Caki2 (cell line): ENCODE measurements around the gene SMC1B. TPM values are rescaled to one million over a fixed set of nuclear protein-coding genes. Genes with fewer than 3 reads are reported as not detected.
"Not testable (repeated sequence)": the region's sequence is repeated elsewhere in the genome, so short reads cannot be mapped to it uniquely, and the experiment has no call there.

ENCODE experiments used
- DNase-seq: peaks from one replicate; pipeline ENCODE4 v3.0.0-alpha.2; 2015; ENCODE audit warnings: low read depth
- in situ Hi-C: cut with HindIII; loops from 2 replicates; pipeline ENCODE4 v1.10.0; 2016; ENCODE audit warnings: low sequenced_read_pairs, low pct_unique_long_range_greater_than_20kb, mixed read lengths
- total RNA-seq: library from RNA; depleted of rRNA; stranded (reverse); fragments of >200 nt; shearing (Covaris generic); gene quantifications from 2 replicates; pipeline ENCODE4 v1.2.3, GENCODE V29; 2014; ENCODE audit warnings: low replicate concordance

Gene SMC1B
- total RNA-seq, 1 experiment from 2014 or later, result 0.27 TPM

GRCh38 chr22:45446216-45446615 is 32.8 kb upstream of the SMC1B start:
- in situ Hi-C loops, result no loop called here
- no peak for DNase-seq

DNA sequence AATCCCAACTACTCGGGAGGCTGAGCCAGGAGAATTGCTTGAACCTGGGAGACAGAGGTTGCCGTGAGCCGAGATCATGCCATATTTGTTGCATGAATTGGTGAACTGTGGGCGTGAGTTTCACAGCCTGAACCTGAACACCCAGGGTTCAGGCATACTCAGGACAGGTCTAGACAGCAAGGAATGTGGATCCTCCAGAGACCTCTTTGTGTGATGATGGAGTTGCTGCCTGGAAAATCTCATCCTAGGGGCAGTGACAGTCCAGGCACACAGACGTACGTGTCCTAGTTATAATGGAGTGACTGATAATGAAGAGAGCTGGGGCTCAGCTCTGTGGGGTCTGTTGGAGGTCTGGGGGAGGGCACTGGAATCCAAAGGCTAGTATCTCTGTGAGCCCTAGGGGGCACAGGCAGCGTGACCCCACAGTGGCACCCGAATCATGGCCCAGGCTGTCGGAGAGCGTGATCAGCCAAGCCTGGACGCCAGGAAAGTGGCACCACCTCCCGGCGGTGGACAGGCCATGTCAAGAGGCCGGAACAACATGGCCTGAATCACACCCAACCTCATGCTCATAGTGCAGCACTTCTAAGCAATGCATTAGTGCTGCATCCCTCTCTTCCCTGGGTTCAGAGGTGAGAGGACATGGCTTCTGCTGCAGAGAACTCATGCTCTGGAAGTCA is 31.8 kb upstream of the SMC1B start:
- no peak for DNase-seq

DNA sequence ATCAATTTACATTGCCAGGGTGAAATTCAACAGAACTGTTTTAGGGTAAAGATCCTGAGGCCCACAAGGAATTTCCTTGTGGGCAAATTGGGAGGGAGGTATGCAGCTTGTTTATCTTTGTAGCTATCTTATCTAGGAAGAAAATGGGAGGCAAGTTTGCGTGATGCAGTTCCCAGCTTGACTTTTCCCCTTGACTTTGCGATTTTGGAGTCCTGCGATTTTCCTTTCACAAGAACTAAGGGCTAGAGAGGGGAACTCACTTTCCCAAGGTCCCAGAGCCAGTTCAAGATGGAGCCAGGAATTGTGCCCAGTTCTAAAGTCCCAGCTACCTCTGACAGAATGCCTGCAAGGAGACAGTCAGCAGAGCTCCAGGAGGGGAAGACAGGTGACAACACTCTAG is 30.8 kb upstream of the SMC1B start:
- in situ Hi-C loops, result no loop called here

More for the DNA sequence above, 31.8 kb upstream of the SMC1B start:
- in situ Hi-C loops, result no loop called here

GRCh38 chr22:45442116-45442515 is 28.7 kb upstream of the SMC1B start:
- no peak for DNase-seq
- in situ Hi-C loops, result no loop called here

More for the DNA sequence above, 30.8 kb upstream of the SMC1B start:
- no peak for DNase-seq

DNA sequence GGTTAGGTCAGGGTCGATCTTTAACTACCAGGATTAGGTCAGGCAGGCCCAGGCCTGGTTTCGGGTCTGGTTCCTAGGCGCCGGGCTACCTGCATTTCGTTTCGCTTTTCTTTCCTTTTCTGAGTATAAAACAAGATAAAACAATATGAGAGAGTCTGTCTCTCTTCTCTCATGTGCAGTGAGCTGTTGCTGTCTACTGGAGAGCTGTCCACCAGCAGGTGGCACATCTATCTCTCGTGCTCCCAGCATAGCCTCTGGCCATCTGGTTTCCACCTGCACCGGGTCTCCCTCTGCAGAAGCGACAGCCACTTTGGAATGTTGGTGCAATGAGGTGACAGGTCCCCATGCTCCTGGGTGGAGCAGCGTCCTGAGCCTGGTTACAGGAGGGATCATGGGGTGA is 27.7 kb upstream of the SMC1B start:
- in situ Hi-C loops, result no loop called here
- peak; percentile 65 for DNase-seq

DNA sequence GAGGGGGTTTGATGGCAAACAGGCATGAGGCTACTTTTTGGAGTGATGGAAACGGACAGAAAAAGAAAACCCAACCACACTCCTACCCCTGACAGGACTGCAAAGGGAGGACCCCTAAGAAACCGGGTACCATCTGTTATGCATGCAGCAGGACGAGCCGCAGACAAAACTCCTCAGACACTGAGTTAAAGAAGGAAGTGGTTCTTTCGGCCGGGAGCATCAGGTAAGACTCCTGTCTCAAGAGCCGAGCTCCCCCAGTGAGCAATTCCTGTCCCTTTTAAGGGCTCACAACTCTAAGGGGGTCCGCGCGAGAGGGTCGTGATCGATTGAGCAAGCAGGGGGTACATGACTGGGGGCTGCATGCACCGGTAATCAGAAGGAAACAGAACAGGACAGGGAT is 27.3 kb upstream of the SMC1B start:
- in situ Hi-C loops, DNase-seq: not testable (repeated sequence)

- in situ Hi-C loops, result loop anchor here (10.0 kb wide), 1 partner anchor 164 kb away; no protein-coding TSS in a partner anchor
- no peak for DNase-seq
Observed at GRCh38 chr22:45438336-45438735, 24.9 kb upstream of the SMC1B start.

GRCh38 chr22:45436871-45437517 is 23.6 kb upstream of the SMC1B start:
- in situ Hi-C loops, result loop anchor here (10.0 kb wide), 1 partner anchor 162 kb away; no protein-coding TSS in a partner anchor
- DNase-seq, result not testable (repeated sequence)

DNA sequence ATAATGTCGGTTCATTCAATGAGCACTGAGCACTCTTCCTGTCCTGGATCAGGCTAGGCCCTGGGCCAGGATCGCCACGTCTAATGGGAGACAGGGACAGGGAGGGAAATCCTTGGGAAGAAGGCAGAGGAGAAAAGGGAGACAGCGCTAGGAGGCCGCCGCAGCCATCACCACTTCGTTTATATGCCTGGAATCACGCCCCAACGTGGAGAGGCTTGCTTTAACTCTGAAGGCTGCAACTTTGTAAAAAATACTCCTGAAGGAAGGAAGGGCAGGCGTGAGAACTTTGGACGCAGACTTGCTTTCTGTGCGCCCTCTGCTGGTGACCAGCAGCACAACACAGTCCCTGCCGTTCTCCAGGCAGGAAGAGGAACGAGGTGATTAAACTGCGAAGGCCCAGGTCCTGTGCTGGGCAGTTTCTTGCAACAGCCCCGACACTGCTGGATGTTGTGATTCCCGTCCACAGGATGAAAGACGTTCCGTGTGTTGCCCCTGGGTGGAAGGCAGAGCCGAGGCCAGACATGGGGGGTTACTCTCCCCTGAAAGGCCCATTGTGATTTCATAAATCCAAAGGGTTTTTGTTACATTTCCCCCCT is 22.2 kb upstream of the SMC1B start:
- in situ Hi-C loops, result loop anchor here (10.0 kb wide), 1 partner anchor 161 kb away; no protein-coding TSS in a partner anchor
- DNase-seq, result peak; percentile 90

GRCh38 chr22:45434981-45435380 is 21.6 kb upstream of the SMC1B start:
- DNase-seq, result no peak
- in situ Hi-C loops, result loop anchor here (10.0 kb wide), 1 partner anchor 160 kb away; no protein-coding TSS in a partner anchor

GRCh38 chr22:45430871-45431270 is 17.5 kb upstream of the SMC1B start:
- in situ Hi-C loops, result loop anchor here (10.0 kb wide), 1 partner anchor 156 kb away; no protein-coding TSS in a partner anchor
- no peak for DNase-seq

- in situ Hi-C loops, result loop anchor here (10.0 kb wide), 1 partner anchor 155 kb away; no protein-coding TSS in a partner anchor
Observed at GRCh38 chr22:45429981-45430775, 16.8 kb upstream of the SMC1B start.

DNA sequence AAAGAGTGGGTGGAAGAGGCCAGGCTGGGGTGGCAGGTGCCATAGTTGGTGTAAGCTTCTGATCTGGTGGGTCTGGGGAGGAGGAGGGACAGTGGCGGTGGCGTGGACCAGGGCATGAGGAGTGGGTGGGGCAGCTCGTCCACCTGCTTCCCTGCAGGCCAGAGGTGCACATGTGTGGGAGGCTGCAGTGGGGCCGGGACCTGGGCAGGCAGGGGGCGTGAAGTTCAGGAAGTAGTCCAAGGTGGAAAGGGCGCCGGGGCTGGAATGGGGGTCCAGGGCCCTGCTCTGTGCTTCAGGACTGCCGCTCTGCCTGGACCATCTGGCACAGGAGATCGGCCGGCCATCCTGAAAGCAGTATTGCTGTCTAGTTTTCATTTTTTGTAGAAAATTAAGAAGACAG is 16.0 kb upstream of the SMC1B start:
- in situ Hi-C loops, result no loop called here
- no peak for DNase-seq

More at GRCh38 chr22:45429981-45430775, 16.8 kb upstream of the SMC1B start:
- DNase-seq, result no peak

GRCh38 chr22:45428391-45429385 is 15.3 kb upstream of the SMC1B start:
- DNase-seq, result no peak
- in situ Hi-C loops, result no loop called here

DNA sequence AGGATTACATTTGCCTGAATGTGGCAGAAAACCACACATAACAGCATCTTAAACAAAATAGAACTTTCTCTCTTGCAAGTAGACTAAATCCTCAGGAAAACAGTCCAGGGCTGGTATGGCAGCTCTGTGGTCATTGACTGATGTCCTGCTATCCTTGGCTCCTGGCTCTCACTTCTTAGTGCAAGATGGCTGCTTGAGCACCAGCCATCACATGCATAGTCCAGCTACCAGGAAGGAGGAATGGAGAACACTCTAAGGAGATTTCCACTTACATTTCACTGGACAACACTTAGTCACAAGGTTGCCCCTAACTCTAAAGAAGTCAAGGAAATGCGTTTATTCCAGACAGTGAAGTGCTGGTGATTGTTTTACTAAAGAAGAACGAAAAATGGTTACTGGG is 13.7 kb upstream of the SMC1B start:
- in situ Hi-C loops, result no loop called here
- no peak for DNase-seq

GRCh38 chr22:45426387-45426786 is 13.0 kb upstream of the SMC1B start:
- in situ Hi-C loops, result no loop called here
- DNase-seq, result no peak

DNA sequence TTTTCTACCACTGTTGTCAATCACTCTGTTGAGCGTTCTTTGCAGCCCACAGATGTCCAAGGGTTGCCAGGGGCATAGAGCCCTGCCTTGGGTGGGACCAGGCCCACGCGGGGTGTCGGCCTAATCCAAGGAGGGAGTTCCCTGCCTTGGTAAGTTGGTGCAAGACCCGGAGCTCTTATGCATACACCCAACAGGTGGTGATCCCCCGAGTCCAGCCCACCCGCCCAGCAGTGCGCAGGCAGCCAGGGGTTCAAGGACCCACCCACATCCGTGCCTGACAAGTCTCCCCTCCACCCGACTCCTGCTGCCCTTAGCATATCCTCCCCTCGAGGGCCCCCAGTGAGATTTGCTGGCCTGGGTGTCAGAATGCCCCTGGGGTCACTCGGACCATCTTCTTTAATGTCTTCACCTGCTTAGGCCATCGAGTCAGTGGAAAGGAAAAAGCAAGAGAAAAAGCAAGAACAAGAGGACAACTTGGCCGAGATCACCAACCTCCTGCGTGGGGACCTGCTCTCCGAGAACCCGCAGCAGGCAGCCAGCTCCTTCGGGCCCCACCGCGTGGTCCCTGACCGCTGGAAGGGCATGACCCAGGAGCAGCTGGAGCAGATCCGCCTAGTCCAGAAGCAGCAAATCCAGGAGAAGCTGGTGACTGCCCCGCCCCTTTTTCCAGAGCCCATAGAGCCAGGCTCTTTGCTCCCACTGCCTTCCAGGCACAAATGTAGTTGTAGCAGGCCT is 12.3 kb upstream of the SMC1B start:
- in situ Hi-C loops, result no loop called here
- no peak for DNase-seq
